Heart left ventricle (tissue), 16 donors: ENCODE results near the gene S100B. TPM values are rescaled to one million over a fixed set of nuclear protein-coding genes. Genes with fewer than 3 reads are reported as not detected.
A peak's percentile ranks its signal among the peaks of the same experiment; 100 is the strongest.

Experiments used
- ATAC-seq, 4 donors: fragments of 200-7000 bp; cut with Tn5 transposase; one replicate each; pipeline ENCODE4 v1.9.1; 2020 to 2022; ENCODE audit warnings: moderate library complexity in 4 of 4, mild to moderate bottlenecking in 3 of 4, moderate number of reproducible peaks in 1 of 4
- DNase-seq, 5 donors: peaks; one replicate each; pipeline ENCODE4 v3.0.0-alpha.2; 2020
- H3K27ac ChIP-seq, 12 donors: fragments of 200-600 bp; sonication (generic) in 4 of 12; one replicate each; pipeline versions ENCODE4 v1.5.0 to v1.8.0; 2016 to 2022; ENCODE audit warnings: mild to moderate bottlenecking in 2 of 12
- H3K27me3 ChIP-seq, 9 donors: fragments of 200-600 bp; sonication (generic) in 2 of 9; one replicate each; pipeline versions ENCODE4 v1.5.1 to v1.8.0; 2016 to 2022; ENCODE audit warnings: mild to moderate bottlenecking in 3 of 9
- H3K36me3 ChIP-seq, 9 donors: fragments of 200-600 bp; sonication (generic) in 2 of 9; one replicate each; pipeline versions ENCODE4 v1.5.0 to v1.8.0; 2018 to 2022; ENCODE audit warnings: mild to moderate bottlenecking in 2 of 9
- H3K4me1 ChIP-seq, 12 donors: fragments of 200-600 bp; sonication (generic) in 4 of 12; one replicate each; pipeline versions ENCODE4 v1.5.0 to v1.8.0; 2016 to 2022; ENCODE audit warnings: mild to moderate bottlenecking in 3 of 12
- H3K4me3 ChIP-seq, 12 donors: fragments of 200-600 bp; sonication (generic) in 4 of 12; one replicate each; pipeline versions ENCODE4 v1.5.0 to v1.8.0; 2017 to 2022; ENCODE audit warnings: mild to moderate bottlenecking in 9 of 12, moderate library complexity in 4 of 12
- H3K9me3 ChIP-seq, 12 donors: fragments of 200-600 bp; sonication (generic) in 4 of 12; one replicate each; pipeline versions ENCODE4 v1.5.0 to v1.8.0; 2016 to 2022; ENCODE audit warnings: mild to moderate bottlenecking in 1 of 12
- CTCF ChIP-seq, 12 donors: fragments of 200-600 bp; sonication (generic) in 4 of 12; IDR thresholded peaks; one replicate each; pipeline versions ENCODE4 v1.5.0 to v1.8.0; 2018 to 2022; ENCODE audit warnings: antibody characterized with exemption in 12 of 12, mild to moderate bottlenecking in 5 of 12
- POLR2A ChIP-seq, 2 donors: fragments of 450-650 bp; IDR thresholded peaks; one replicate each; pipeline ENCODE4 v1.6.1; 2017; ENCODE audit warnings: antibody characterized with exemption in 2 of 2, mild to moderate bottlenecking in 2 of 2, moderate library complexity in 2 of 2
- WGBS, 4 donors: extraction: QIAGEN DNeasy Blood & Tissue Kit in 2 of 4; methylation state at CpG; one replicate each; pipeline versions ENCODE4 v1.1.5 to v1.1.7; 2013 to 2018; 5-methylcytosine and 5-hydroxymethylcytosine counted together
- intact Hi-C, 10 donors: fragments of 100-400 bp; cut with DNase I; formaldehyde crosslinking; loops; one replicate each; pipeline versions ENCODE4 v1.11.1 to v1.14.2; 2022
- polyA plus RNA-seq, 2 donors: library from polyadenylated mRNA; stranded (reverse); fragments of 200-250 nt; gene quantifications; one replicate each; pipeline ENCODE4 v1.2.3, GENCODE V29; 2013
- total RNA-seq, 9 donors: library from RNA; depleted of rRNA in 2 of 9; stranded (reverse); fragments of >200 nt in 2 of 9; fragmentation: NEBNext Ultra II Directional in 3 of 9; extraction: Animal tissue kit (Norgen Biotek cat#: 25700) in 3 of 9; gene quantifications; one replicate each; pipeline versions ENCODE4 v1.1.0 to v1.2.4, GENCODE V29; 2016 to 2023
- donor health status: ischemic (EF 13 %, LVEDD 7.1; RV severe dilation, severe dysfunction).
- donor health status: healthy with polysubstance abuse.
- donor health status: DM: no; HTN: yes; CAD: no.
- donor health status: DM: no; HTN: no; CAD: no.
- donor health status: ischemic (EF 25% LVEDD 6.9; RV normal size, moderate dysfunction).
- donor health status: ischemic (EF 25% LVEDD 5.7; RV mildly dilated, moderate dysfunction).
- donor health status: healthy.
- donor health status: DM: yes; HTN: yes; CAD: no.
- donor health status: ischemic (EF 35%, LVEDD 5.7; RV mildly dilated, moderate dysfunction).
- donor health status: nonischemic (EF 11% LVEDD 7.7; RV severe dilation, severe dysfunction).
- donor health status: DM: yes; HTN: yes; CAD: no.
- donor health status: PGD.
- donor health status: ischemic (EF 29% LVEDD 5.4; RV normal size, mild dysfunction).
- donor health status: nonischemic (EF 23%, LVEDD 6.1; RV moderate dilation, normal function).

Gene S100B
- total and polyA plus RNA-seq, 11 donors, result 0.49 to 36.3 (median 3.3) TPM

- intact Hi-C loops, result no loop called here
- Histone ChIP-seq H3K9me3 (peaks cover 0 to 21% (median 11%) of the 10 kb centered on the region in 12 donors), H3K4me1 (peaks cover 0 to 38% (median 0%) of the 10 kb centered on the region in 12 donors), H3K27me3 (no peaks in the 10 kb centered on the region), H3K27ac (no peak overlapping the region), H3K36me3 (no peaks in the 10 kb centered on the region), H3K4me3 (no peak overlapping the region)
- ATAC-seq (no peak), DNase-seq (no peak)
- 75 to 85% (median 83%) methylated on average over 1 of the region's 1 CpG for WGBS, 4 donors
- TF ChIP-seq CTCF (IDR thresholded peaks at IDR 0.05) (no peak), POLR2A (IDR thresholded peaks at IDR 0.05) (no peak)
Measured at GRCh38 chr21:46625759-46626158, 20.9 kb upstream of the S100B start.

GRCh38 chr21:46624050-46624449 is 19.2 kb upstream of the S100B start:
- Histone ChIP-seq H3K27me3 (no peaks in the 10 kb centered on the region), H3K4me3 (no peak overlapping the region), H3K4me1 (peaks cover 0 to 40% (median 0%) of the 10 kb centered on the region in 12 donors), H3K27ac (no peak overlapping the region), H3K9me3 (peaks cover 0 to 21% (median 11%) of the 10 kb centered on the region in 12 donors), H3K36me3 (no peaks in the 10 kb centered on the region)
- no peak for DNase-seq
- intact Hi-C loops, result no loop called here
- no peak for TF ChIP-seq POLR2A (IDR thresholded peaks at IDR 0.05)
- TF ChIP-seq CTCF (IDR thresholded peaks at IDR 0.05), result no peak
- ATAC-seq, result no peak
- WGBS, 4 donors, result 74 to 88% (median 83%) methylated on average over 16 of the region's 16 CpGs

GRCh38 chr21:46622226-46622625 is 17.3 kb upstream of the S100B start:
- no peaks in the 10 kb centered on the region for H3K27me3 ChIP-seq
- H3K36me3 ChIP-seq, result no peaks in the 10 kb centered on the region
- 52 to 72% (median 66%) methylated on average over 4 of the region's 4 CpGs for WGBS, 4 donors
- peaks cover 0 to 41% (median 0%) of the 10 kb centered on the region in 12 donors for H3K4me1 ChIP-seq
- DNase-seq (peak; percentile 33 to 74 (median 46)), ATAC-seq (peak; percentile 63 to 89 (median 82))
- TF ChIP-seq CTCF (IDR thresholded peaks at IDR 0.05) (no peak), POLR2A (IDR thresholded peaks at IDR 0.05) (no peak)
- intact Hi-C loops, result no loop called here
- H3K9me3 ChIP-seq, result peaks cover 0 to 21% (median 11%) of the 10 kb centered on the region in 12 donors
- H3K27ac ChIP-seq, result peak overlapping the region in 4 of 12 donors; percentile 45 to 83 (median 54)
- H3K4me3 ChIP-seq, result no peak overlapping the region

- WGBS, 4 donors, result 77 to 85% (median 83%) methylated on average over 9 of the region's 9 CpGs
- peak overlapping the region in 4 of 12 donors; percentile 29 to 83 (median 44) for H3K27ac ChIP-seq
- peak in 1 of 4 donors; percentile 26 for ATAC-seq
- intact Hi-C loops, result no loop called here
- H3K4me3 ChIP-seq, result no peak overlapping the region
- no peaks in the 10 kb centered on the region for H3K36me3 ChIP-seq
- no peaks in the 10 kb centered on the region for H3K27me3 ChIP-seq
- peaks cover 0 to 35% (median 0%) of the 10 kb centered on the region in 12 donors for H3K4me1 ChIP-seq
- H3K9me3 ChIP-seq, result peaks cover 0 to 21% (median 11%) of the 10 kb centered on the region in 12 donors
- DNase-seq, result no peak
- TF ChIP-seq CTCF (IDR thresholded peaks at IDR 0.05), result no peak
- TF ChIP-seq POLR2A (IDR thresholded peaks at IDR 0.05), result no peak
Measured at GRCh38 chr21:46621457-46622182, 16.7 kb upstream of the S100B start.
